AG10803 (cell line): ENCODE data around the gene SLC16A12.
"Not testable (repeated sequence)": the region's sequence is repeated elsewhere in the genome, so short reads cannot be mapped to it uniquely, and the experiment has no call there.

Experiments
- DNase-seq: peaks from one replicate; pipeline ENCODE4 v3.0.0; 2010; ENCODE audit warnings: low read depth
- H3K4me3 ChIP-seq: 2 replicates; pipeline ENCODE4 v1.5.1; 2011; ENCODE audit warnings: mild to moderate bottlenecking, low read length, control low read depth
- TF ChIP-seq, protein P1 (sequence below): conservative IDR thresholded peaks from 2 replicates; pipeline ENCODE4 v1.5.1; 2011; ENCODE audit warnings: mild to moderate bottlenecking, low read length, control low read depth, inconsistent platforms

The SLC16A12 gene

DNA sequence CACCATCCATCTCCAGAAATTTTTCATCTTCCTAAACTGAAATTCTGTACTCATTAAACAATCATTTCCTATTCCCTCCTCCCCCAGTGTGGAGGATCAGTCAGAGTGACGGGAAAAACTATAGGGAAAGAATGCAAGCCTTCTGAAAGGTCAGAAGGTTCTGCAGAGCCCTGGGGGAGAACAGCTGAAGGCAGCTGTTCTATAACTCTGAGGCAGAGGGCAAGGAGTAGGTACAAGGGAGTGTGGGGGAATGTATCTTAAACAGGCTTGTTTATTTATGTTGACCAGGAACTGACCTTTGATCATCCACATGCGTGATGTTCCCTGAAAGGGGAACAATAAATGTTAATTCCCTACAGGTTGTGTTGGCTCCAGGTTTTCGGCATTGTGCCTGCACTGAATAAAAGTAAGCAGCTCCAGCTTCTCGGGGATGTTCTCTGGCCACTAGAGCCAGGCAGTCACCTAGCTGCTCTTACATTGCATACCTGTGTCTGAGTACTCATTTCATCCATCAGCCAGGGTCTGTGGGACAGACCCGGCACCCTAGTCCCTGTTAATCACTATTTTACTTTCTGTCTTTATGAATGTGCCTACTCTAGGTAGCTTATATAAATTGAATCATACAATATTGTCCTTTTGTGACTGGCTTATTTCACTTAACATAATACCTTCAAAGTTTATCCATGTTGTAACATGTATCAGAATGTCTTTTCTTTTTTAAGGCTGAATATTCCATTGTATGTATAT lies 137.2 kb downstream of the SLC16A12 start:
- no peak for DNase-seq
- TF ChIP-seq, protein P1, sequence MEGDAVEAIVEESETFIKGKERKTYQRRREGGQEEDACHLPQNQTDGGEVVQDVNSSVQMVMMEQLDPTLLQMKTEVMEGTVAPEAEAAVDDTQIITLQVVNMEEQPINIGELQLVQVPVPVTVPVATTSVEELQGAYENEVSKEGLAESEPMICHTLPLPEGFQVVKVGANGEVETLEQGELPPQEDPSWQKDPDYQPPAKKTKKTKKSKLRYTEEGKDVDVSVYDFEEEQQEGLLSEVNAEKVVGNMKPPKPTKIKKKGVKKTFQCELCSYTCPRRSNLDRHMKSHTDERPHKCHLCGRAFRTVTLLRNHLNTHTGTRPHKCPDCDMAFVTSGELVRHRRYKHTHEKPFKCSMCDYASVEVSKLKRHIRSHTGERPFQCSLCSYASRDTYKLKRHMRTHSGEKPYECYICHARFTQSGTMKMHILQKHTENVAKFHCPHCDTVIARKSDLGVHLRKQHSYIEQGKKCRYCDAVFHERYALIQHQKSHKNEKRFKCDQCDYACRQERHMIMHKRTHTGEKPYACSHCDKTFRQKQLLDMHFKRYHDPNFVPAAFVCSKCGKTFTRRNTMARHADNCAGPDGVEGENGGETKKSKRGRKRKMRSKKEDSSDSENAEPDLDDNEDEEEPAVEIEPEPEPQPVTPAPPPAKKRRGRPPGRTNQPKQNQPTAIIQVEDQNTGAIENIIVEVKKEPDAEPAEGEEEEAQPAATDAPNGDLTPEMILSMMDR = no peak
- H3K4me3 ChIP-seq = no peak overlapping the region

DNA sequence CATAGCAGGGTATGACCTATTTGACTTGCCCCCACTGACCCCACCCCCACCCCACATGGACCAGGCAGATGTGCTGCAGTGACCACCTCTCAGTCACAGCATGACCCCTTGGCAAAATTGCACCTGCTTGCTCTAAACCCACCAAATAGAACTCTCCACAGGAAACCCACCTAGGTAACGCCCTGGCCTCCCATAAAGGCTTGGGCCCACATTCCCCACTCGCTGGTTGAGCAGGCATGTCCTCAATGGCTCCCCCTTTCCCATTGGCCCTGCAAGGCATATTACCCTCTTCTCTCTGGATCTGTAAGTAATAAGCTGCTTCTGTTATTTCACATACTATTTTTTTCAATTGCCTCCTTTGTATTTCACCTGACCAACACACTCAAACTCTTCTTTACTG lies 140.3 kb downstream of the SLC16A12 start:
- no peak overlapping the region for H3K4me3 ChIP-seq
- TF ChIP-seq, protein P1 = no peak
- DNase-seq = no peak

DNA sequence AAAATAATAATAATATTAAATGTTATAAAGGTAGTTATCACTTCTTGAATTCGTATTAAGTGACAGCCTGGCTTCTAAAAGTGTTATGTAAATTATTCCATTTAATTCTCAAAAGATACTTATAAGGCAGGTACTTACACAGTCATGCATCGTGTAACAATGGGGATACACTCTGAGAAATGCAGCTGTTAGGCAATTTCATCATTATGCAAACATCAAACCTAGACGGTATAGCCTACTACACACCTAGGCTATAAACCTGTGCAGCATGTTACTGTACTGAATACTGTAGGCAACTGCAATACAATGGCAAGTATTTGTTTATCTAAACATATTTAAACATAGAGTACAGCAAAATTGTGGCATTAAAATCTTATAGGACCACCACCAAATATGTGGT lies 141.5 kb downstream of the SLC16A12 start:
- TF ChIP-seq, protein P1 = no peak
- peak overlapping the region; percentile 73 for H3K4me3 ChIP-seq
- no peak for DNase-seq

DNA sequence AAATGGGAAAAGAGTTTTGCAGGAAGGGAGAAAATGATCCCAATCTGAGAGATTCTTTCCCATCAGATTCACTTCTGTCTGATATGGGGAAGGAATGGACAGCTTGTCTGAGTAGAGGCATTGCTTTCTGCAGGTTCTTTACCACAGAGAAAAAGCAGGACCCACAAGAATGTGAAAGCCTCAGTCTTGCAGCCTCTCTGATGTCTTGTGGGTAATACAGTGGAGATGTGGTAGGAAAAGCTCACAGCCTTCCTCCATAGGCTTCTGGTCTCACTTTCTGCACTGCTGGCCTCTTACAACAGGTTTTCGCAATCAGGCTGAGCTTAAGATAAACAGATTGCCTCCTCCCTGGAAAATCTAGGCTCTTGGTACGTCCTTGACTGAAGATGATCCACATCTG lies 142.4 kb downstream of the SLC16A12 start:
- peak overlapping the region; percentile 73 for H3K4me3 ChIP-seq
- TF ChIP-seq, protein P1 = no peak
- peak; percentile 93 for DNase-seq

DNA sequence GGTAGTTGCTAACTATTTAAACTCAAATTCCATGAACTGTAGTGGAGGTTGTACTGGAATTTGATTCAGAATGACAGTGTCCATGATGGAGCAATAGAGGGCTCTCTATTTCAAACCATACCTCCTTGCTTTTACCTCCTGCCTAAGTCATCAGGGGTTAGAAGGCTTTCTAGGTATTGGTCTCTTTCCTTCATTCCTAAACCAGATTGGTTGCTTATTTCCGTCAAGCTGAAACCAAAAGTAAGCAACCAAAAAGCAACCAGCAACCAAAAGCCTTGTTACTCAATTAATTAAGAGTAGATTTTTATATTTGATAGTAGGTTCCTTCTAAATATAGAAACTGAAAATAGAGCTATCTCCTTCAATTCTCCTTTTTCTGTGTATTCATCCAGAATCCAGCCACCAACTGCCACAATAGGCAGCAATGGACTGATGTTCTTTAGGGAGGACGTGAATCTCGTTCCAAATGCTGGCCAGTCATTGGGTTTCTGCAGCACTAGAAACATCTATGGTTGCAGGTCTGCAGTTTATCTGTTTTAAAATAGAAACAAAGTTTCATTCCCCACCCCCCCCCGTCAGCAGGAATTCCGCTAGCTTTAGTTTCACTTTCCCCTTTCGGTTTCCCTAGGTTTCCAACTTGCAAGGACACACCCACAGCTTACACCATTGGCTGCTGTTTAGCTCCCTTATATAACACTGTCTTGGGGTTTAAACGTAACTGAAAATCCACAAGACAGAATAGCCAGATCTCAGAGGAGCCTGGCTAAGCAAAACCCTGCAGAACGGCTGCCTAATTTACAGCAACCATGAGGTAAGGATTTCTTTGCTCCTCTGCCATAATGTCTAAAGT lies 143.3 kb downstream of the SLC16A12 start, which contains the start of gene IFIT1:
Gene IFIT1 (plus strand): TSS at position 717 of the 850 bp plus-strand sequence. CDS start 90 bp downstream, at position 807.
- TF ChIP-seq, protein P1 = no peak
- peak within 1 kb of the TSS; percentile 73 for H3K4me3 ChIP-seq
- DNase-seq = peak; percentile 93

DNA sequence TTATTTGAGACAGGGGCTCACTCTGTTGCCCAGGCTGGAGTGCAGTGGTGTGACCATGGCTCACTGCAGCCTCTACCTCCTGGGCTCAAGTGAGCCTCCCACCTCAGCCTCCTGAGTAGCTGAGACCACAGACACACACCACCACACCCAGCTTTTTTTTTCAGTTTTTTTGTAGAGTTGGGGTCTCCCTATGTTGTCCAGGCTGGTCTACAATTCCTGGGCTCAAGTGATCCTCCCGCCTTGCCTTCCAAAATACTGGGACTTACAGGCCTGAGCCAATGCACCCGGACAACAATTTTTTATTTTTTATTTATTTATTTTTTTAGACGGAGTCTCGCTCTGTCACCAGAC lies 144.2 kb downstream of the SLC16A12 start:
- not testable (repeated sequence) for DNase-seq, H3K4me3 ChIP-seq

DNA sequence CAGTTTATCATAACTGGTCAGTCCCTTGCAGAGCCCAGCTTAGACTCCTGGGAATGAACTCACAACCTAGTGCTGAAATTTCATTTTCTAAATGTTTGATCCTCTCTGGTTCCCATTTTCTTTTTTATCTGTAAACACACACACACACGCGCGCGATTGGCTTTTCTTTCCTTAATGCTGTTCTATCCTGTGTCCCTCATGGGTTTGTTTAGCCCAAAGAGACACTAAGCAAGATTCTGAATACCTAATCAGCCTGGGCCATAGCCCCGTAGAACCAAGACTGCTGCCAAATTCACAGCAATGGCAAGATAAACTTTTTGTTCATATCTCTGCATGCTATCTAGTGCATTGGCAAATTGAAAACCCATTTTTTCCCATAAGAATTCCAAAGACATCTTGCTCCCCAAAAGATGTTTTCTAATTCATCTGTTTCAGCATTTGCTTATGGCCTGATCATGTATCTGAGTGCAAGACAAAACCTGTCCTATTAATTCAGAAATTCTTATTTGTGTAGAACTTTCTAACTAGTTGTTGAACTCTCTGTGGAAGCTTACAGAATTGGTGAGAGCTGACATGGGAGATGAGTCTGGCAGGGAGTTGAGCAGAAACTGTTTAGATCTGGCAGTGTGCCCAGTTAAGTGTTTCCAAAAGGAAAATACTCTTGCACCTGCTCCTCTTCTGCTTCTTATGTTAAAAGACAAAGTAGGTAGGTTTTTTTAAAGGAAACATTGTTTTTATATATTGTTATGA lies 144.7 kb downstream of the SLC16A12 start:
- H3K4me3 ChIP-seq = no peak overlapping the region
- TF ChIP-seq, protein P1 = no peak
- no peak for DNase-seq
